Common myeloid progenitor, CD34-positive (primary cell): Measurements from ENCODE around the gene FBXO36. TPM values are rescaled to one million over a fixed set of nuclear protein-coding genes. Genes with fewer than 3 reads are reported as not detected.

Experiments used
- CTCF ChIA-PET: fragments of 350-600 bp; sonication (Branson Sonifier 250); formaldehyde crosslinking; loops from one replicate; lab custom pipeline; 2021; ENCODE audit warnings: antibody characterized with exemption; lab: Charles Lee
- POLR2A ChIA-PET: fragments of 350-600 bp; sonication (Branson Sonifier 250); formaldehyde crosslinking; loops from one replicate; lab custom pipeline; 2021; ENCODE audit warnings: antibody characterized with exemption; lab: Charles Lee
- DNase-seq, 3 donors: peaks; one replicate each; pipeline versions ENCODE4 v3.0.0 to v3.0.0-alpha.2; 2013
- H3K27ac ChIP-seq, 2 experiments: 1 replicate in 1 of 2; 2 replicates in 1 of 2; pipeline ENCODE4 v1.7.0; 2013; ENCODE audit warnings: inconsistent platforms in 2 of 2, low read length in 2 of 2, mild to moderate bottlenecking in 2 of 2, low read depth in 1 of 2, moderate library complexity in 1 of 2; ENCODE audit not compliant: severe bottlenecking in 2 of 2, insufficient read depth in 1 of 2, poor library complexity in 1 of 2
- H3K27me3 ChIP-seq, 5 experiments: replicated peaks in 2 of 5; 1 replicate in 3 of 5; 2 replicates in 2 of 5; pipeline versions ENCODE4 v1.6.1 to v1.7.0; 2013; ENCODE audit warnings: low read length in 4 of 5, mild to moderate bottlenecking in 2 of 5, moderate library complexity in 2 of 5, inconsistent platforms in 1 of 5; ENCODE audit not compliant: insufficient read depth in 5 of 5, control insufficient read depth in 4 of 5
- H3K36me3 ChIP-seq, 4 experiments: 1 replicate in 2 of 4; 2 replicates in 2 of 4; pipeline versions ENCODE4 v1.6.1 to v1.7.0; 2013; ENCODE audit warnings: low read length in 3 of 4, control low read depth in 1 of 4, mild to moderate bottlenecking in 1 of 4; ENCODE audit not compliant: control insufficient read depth in 4 of 4, insufficient read depth in 4 of 4
- H3K4me1 ChIP-seq, 4 experiments: 1 replicate in 3 of 4; 2 replicates in 1 of 4; pipeline versions ENCODE4 v1.6.1 to v1.7.1; 2013; ENCODE audit warnings: low read length in 3 of 4, mild to moderate bottlenecking in 3 of 4, control low read depth in 1 of 4, inconsistent platforms in 1 of 4, moderate library complexity in 1 of 4; ENCODE audit not compliant: control insufficient read depth in 4 of 4, insufficient read depth in 4 of 4; ENCODE audit errors: control extremely low read depth in 1 of 4
- H3K4me3 ChIP-seq, 7 experiments: 1 replicate in 4 of 7; 2 replicates in 3 of 7; pipeline versions ENCODE4 v1.5.1 to v1.7.0; 2013; ENCODE audit warnings: mild to moderate bottlenecking in 7 of 7, low read length in 6 of 7, moderate library complexity in 6 of 7, inconsistent platforms in 2 of 7, low read depth in 2 of 7, control low read depth in 1 of 7; ENCODE audit not compliant: insufficient read depth in 4 of 7, control insufficient read depth in 1 of 7; ENCODE audit errors: extremely low read depth in 1 of 7
- H3K9me3 ChIP-seq, 5 experiments: 1 replicate in 4 of 5; 2 replicates in 1 of 5; pipeline versions ENCODE4 v1.6.1 to v1.7.1; 2013; ENCODE audit warnings: low read length in 4 of 5, mild to moderate bottlenecking in 2 of 5, inconsistent platforms in 1 of 5, low read depth in 1 of 5, moderate library complexity in 1 of 5; ENCODE audit not compliant: control insufficient read depth in 4 of 5, insufficient read depth in 2 of 5; ENCODE audit errors: control extremely low read depth in 1 of 5
- WGBS: methylation state at CpG from one replicate; pipeline ENCODE4 v1.1.5; 2013; ENCODE audit not compliant: insufficient coverage; 5-methylcytosine and 5-hydroxymethylcytosine counted together
- polyA plus RNA-seq: library from polyadenylated mRNA; unstranded; fragments of 120-200 nt; gene quantifications from one replicate; pipeline ENCODE4 v1.2.1, GENCODE V29; 2013

The FBXO36 gene
- polyA plus RNA-seq = 2.1 TPM

GRCh38 chr2:229922449-229923386 is at the start of gene FBXO36:
FBXO36 (plus strand) TSS chr2:229922503; CDS start chr2:229922514, 11 bp downstream.
- POLR2A ChIA-PET = no interaction called here
- CTCF ChIA-PET = interaction anchor here (0.7 kb wide), 1 partner anchor 405 kb away, joined by 3 read pairs; no protein-coding TSS in a partner anchor

GRCh38 chr2:229873123-229873581 is 49.2 kb upstream of the FBXO36 start:
- CTCF ChIA-PET = interaction anchor here (1.0 to 1.2 kb wide), 2 partner anchors 18 to 69 kb away, joined by 3 to 4 read pairs; no protein-coding TSS in a partner anchor

More at GRCh38 chr2:229922449-229923386, at the start of gene FBXO36:
- 0% methylated on average over 50 of the region's 61 CpGs for WGBS
- peak; percentile 46 to 93 (median 66) for DNase-seq
- peak within 1 kb of the TSS; percentile 69 to 97 (median 95) for H3K4me3 ChIP-seq
- H3K9me3 ChIP-seq = no peaks in the 10 kb centered on the region
- peak within 1 kb of the TSS; percentile 96 to 98 for H3K27ac ChIP-seq
- H3K36me3 ChIP-seq = peaks cover 1 to 7% (median 3%) of the 10 kb centered on the region in 4 experiments
- H3K27me3 ChIP-seq = no peaks in the 10 kb centered on the region
- H3K4me1 ChIP-seq = peaks cover 7 to 37% (median 22%) of the 10 kb centered on the region in 4 experiments

GRCh38 chr2:229874647-229875046 is 47.7 kb upstream of the FBXO36 start:
- ChIA-PET POLR2A (no interaction called here), CTCF (interaction anchor here (0.5 to 1.3 kb wide), 2 partner anchors 10 to 75 kb away, joined by 3 read pairs; no protein-coding TSS in a partner anchor)
- WGBS = 92% methylated on average over 2 of the region's 4 CpGs
- Histone ChIP-seq H3K36me3 (peaks cover 10 to 42% (median 25%) of the 10 kb centered on the region in 4 experiments), H3K27ac (no peak overlapping the region), H3K4me1 (peaks cover 0 to 5% (median 0%) of the 10 kb centered on the region in 4 experiments), H3K27me3 (no peaks in the 10 kb centered on the region), H3K9me3 (no peaks in the 10 kb centered on the region), H3K4me3 (no peak overlapping the region)
- DNase-seq = no peak

More at GRCh38 chr2:229873123-229873581, 49.2 kb upstream of the FBXO36 start:
- peak in 1 of 3 donors; percentile 12 for DNase-seq
- Histone ChIP-seq H3K36me3 (peaks cover 18 to 44% (median 21%) of the 10 kb centered on the region in 4 experiments), H3K27ac (no peak overlapping the region), H3K4me3 (no peak overlapping the region), H3K4me1 (peaks cover 0 to 5% (median 0%) of the 10 kb centered on the region in 4 experiments), H3K27me3 (no peaks in the 10 kb centered on the region), H3K9me3 (no peaks in the 10 kb centered on the region)
- POLR2A ChIA-PET = no interaction called here
- WGBS = no CpG with 5 or more reads among the region's 1 CpG

GRCh38 chr2:229875549-229875948 is 46.8 kb upstream of the FBXO36 start:
- Histone ChIP-seq H3K9me3 (no peaks in the 10 kb centered on the region), H3K27me3 (no peaks in the 10 kb centered on the region), H3K4me1 (peaks cover 0 to 5% (median 0%) of the 10 kb centered on the region in 4 experiments), H3K36me3 (peaks cover 9 to 42% (median 28%) of the 10 kb centered on the region in 4 experiments), H3K4me3 (no peak overlapping the region), H3K27ac (no peak overlapping the region)
- no CpG with 5 or more reads among the region's 2 CpGs for WGBS
- DNase-seq = no peak
- ChIA-PET POLR2A (interaction anchor here (0.5 kb wide), 1 partner anchor 19 kb away, joined by 5 read pairs; no protein-coding TSS in a partner anchor), CTCF (interaction anchor here (1.0 to 1.3 kb wide), 4 partner anchors 9 to 96 kb away, joined by 3 to 5 read pairs (median 3); no protein-coding TSS in a partner anchor)

- H3K4me3 ChIP-seq = no peak overlapping the region
- 100% methylated on average over 4 of the region's 6 CpGs for WGBS
- H3K4me1 ChIP-seq = no peaks in the 10 kb centered on the region
- H3K27ac ChIP-seq = no peak overlapping the region
- no peak for DNase-seq
- ChIA-PET CTCF (interaction anchor here (1.2 to 2.1 kb wide), 2 partner anchors 10 to 31 kb away, joined by 3 to 5 read pairs; no protein-coding TSS in a partner anchor), POLR2A (no interaction called here)
- H3K36me3 ChIP-seq = peaks cover 9 to 42% (median 22%) of the 10 kb centered on the region in 4 experiments
- no peaks in the 10 kb centered on the region for H3K9me3 ChIP-seq
- no peaks in the 10 kb centered on the region for H3K27me3 ChIP-seq
Observed at GRCh38 chr2:229879191-229879950, 42.9 kb upstream of the FBXO36 start.

GRCh38 chr2:229880892-229881586 is 41.3 kb upstream of the FBXO36 start:
- H3K9me3 ChIP-seq = no peaks in the 10 kb centered on the region
- ChIA-PET POLR2A (interaction anchor here (0.5 kb wide), 1 partner anchor 58 kb away, joined by 3 read pairs; no protein-coding TSS in a partner anchor), CTCF (no interaction called here)
- H3K36me3 ChIP-seq = peaks cover 11 to 38% (median 22%) of the 10 kb centered on the region in 4 experiments
- H3K27me3 ChIP-seq = no peaks in the 10 kb centered on the region
- H3K4me1 ChIP-seq = no peaks in the 10 kb centered on the region
- no peak overlapping the region for H3K27ac ChIP-seq
- no peak overlapping the region for H3K4me3 ChIP-seq
- no peak for DNase-seq
- 100% methylated on average over 1 of the region's 5 CpGs for WGBS
